K562 (cell line): ENCODE data around the gene HDAC5. TPM values are rescaled to one million over a fixed set of nuclear protein-coding genes. Genes with fewer than 3 reads are reported as not detected.

Source experiments
- CC2D1A ChIP-seq: fragments of 450-650 bp; IDR thresholded peaks from 2 replicates; pipeline ENCODE4 v1.6.1; 2017; ENCODE audit warnings: mild to moderate bottlenecking
- GABPA ChIP-seq: fragments of 200-800 bp; sonication (Bioruptor generic); conservative IDR thresholded peaks from 2 replicates; pipeline ENCODE4 v1.6.1; 2016; ENCODE audit warnings: low read depth, missing genetic modification characterization, missing compliant biosample characterization
- HDAC1 ChIP-seq, 2 experiments: fragments of 450-650 bp; IDR thresholded peaks; 2 replicates each; pipeline ENCODE4 v1.6.1; 2016 to 2017; ENCODE audit warnings: inconsistent platforms in 1 of 2, mild to moderate bottlenecking in 1 of 2, moderate library complexity in 1 of 2
- MED1 ChIP-seq: sonication (generic); formaldehyde crosslinking; IDR thresholded peaks from 2 replicates; pipeline ENCODE4 v1.8.1; 2023; ENCODE audit warnings: missing genetic modification reagents, borderline replicate concordance
- NCOR1 ChIP-seq: fragments of 450-650 bp; IDR thresholded peaks from 2 replicates; pipeline ENCODE4 v1.6.1; 2016; ENCODE audit warnings: mild to moderate bottlenecking, moderate library complexity
- YY1 ChIP-seq, 3 experiments: IDR thresholded peaks; 2 replicates each; pipeline ENCODE4 v1.6.1; 2011; ENCODE audit warnings: low read length in 2 of 3, mild to moderate bottlenecking in 2 of 3, moderate library complexity in 2 of 3, borderline replicate concordance in 1 of 3, control low read depth in 1 of 3, low read depth in 1 of 3; ENCODE audit not compliant: insufficient read depth in 3 of 3, insufficient replicate concordance in 2 of 3, control insufficient read depth in 1 of 3, insufficient read length in 1 of 3; ENCODE audit errors: extremely low read depth in 1 of 3
- ZEB2 ChIP-seq: fragments of 450-650 bp; IDR thresholded peaks from 2 replicates; pipeline ENCODE4 v1.6.1; 2016
- ZNF212 ChIP-seq: fragments of 450-650 bp; formaldehyde crosslinking; IDR thresholded peaks from 2 replicates; pipeline ENCODE4 v1.4.0; 2020; ENCODE audit warnings: mild to moderate bottlenecking
- ZNF431 ChIP-seq: sonication (generic); formaldehyde crosslinking; IDR thresholded peaks from 2 replicates; pipeline ENCODE4 v1.8.0; 2022; ENCODE audit warnings: mild to moderate bottlenecking, missing genetic modification reagents
- ZNF717 ChIP-seq: fragments of 250-450 bp; sonication (Bioruptor Pico); IDR thresholded peaks from 2 replicates; pipeline ENCODE4 v1.5.0; 2021
- polyA plus RNA-seq, 8 experiments: library from polyadenylated mRNA; depleted of rRNA in 4 of 8; stranded (reverse) in 5 of 8; unstranded in 3 of 8; fragments of >200 nt; fragmentation: Nextera tagmentation in 2 of 8; fragmentation: Illumina TruSeq in 1 of 8; extraction: Ambion mirVana in 2 of 8; extraction: Trizol in 1 of 8; gene quantifications; 2 replicates each; pipeline versions ENCODE4 v1.2.1 to v1.2.3, GENCODE V29; 2011 to 2014; ENCODE audit warnings: inconsistent platforms in 1 of 8, missing spikeins in 1 of 8
- total RNA-seq, 7 experiments: library from RNA; depleted of rRNA in 6 of 7; stranded (reverse); fragments of >200 nt in 6 of 7; fragmentation: Illumina TruSeq in 2 of 7; extraction: Trizol in 2 of 7; gene quantifications; 2 replicates each; pipeline versions ENCODE4 v1.2.1 to v1.2.3, GENCODE V29; 2011 to 2021; ENCODE audit warnings: low replicate concordance in 1 of 7
- TF ChIP-seq, protein P1 (sequence below): fragments of 250-450 bp; sonication (Bioruptor Pico); IDR thresholded peaks from 2 replicates; pipeline ENCODE4 v1.4.0; 2020; ENCODE audit warnings: mild to moderate bottlenecking, moderate library complexity
- TF ChIP-seq, protein P2 (sequence below): fragments of 450-650 bp; IDR thresholded peaks from 2 replicates; pipeline ENCODE4 v1.6.1; 2016
- TF ChIP-seq, protein P3 (sequence below): sonication (generic); formaldehyde crosslinking; IDR thresholded peaks from 2 replicates; pipeline ENCODE4 v1.8.1; 2023; ENCODE audit warnings: mild to moderate bottlenecking, missing genetic modification reagents
- TF ChIP-seq, protein P4 (sequence below): fragments of 200-800 bp; sonication (Bioruptor generic); IDR thresholded peaks from 2 replicates; pipeline ENCODE4 v1.6.1; 2016; ENCODE audit warnings: missing genetic modification characterization, missing compliant biosample characterization

The HDAC5 gene
- total and polyA plus RNA-seq, 9 of the 15 experiments (the other 6 are each of a cell fraction or from before 2014, with no cell fraction given) = 0.45 to 26.2 (median 16.4) TPM

DNA sequence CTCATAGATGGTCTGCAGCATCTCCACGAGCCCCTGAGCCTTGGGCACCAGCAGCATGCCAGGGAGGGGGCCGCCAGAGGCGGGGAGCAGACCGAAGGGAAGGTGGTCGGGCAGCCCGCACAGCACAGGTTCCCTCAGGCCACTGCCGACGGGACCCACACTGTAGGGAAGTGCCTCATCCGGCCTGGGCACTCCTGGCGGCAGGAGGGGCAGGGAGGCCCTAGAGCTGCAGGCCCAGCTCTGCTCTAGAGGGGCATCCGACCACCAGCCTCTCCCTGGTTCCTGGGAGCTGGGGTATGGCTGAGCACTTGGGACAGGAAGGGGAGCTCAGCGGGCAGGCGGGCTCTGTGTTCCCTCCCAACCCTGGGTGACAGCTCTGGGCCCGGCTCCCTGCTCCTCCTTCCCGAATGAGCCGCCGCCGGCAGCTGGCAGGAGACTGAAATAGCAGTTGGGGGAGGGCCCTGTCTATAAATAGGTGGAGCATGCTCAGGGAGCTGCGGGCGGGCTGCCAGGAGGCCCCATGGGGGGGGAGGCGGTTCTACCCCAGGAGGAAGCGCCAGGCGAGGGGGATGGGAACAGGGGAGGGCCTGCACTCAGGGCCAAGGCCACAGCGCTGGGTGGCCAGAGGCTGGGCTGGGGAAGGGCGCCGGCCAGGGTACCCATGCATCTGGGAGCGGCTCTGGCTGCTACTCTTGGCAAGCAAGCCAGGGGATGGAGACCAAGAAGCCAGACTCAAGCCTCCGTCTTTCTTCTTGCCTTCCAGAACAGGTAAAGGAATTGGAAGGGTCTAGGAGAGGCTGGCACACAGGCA, 12.4 kb downstream of the HDAC5 start (continued):
- TF ChIP-seq ZEB2 (no peak), HDAC1 (IDR thresholded peaks at IDR 0.05) (0 out of 4 replicates have a peak, but pooled peaks of 1 of the 2 experiments have one; percentile 29), YY1 (IDR thresholded peaks at IDR 0.05; ENCODE audit: borderline replicate concordance in 1 of 3, control insufficient read depth in 1 of 3, extremely low read depth in 1 of 3, insufficient read depth in 3 of 3, insufficient read length in 1 of 3, insufficient replicate concordance in 2 of 3, low read depth in 1 of 3, low read length in 2 of 3) (peak in 1 of 3 experiments; percentile 4), MED1 (CRISPR knock-in tag) (no peak), ZNF212 (no peak), ZNF431 (CRISPR knock-in tag) (no peak), ZNF717 (no peak), NCOR1 (peak; percentile 82), GABPA (no peak), CC2D1A (no peak)
- TF ChIP-seq, protein P1, sequence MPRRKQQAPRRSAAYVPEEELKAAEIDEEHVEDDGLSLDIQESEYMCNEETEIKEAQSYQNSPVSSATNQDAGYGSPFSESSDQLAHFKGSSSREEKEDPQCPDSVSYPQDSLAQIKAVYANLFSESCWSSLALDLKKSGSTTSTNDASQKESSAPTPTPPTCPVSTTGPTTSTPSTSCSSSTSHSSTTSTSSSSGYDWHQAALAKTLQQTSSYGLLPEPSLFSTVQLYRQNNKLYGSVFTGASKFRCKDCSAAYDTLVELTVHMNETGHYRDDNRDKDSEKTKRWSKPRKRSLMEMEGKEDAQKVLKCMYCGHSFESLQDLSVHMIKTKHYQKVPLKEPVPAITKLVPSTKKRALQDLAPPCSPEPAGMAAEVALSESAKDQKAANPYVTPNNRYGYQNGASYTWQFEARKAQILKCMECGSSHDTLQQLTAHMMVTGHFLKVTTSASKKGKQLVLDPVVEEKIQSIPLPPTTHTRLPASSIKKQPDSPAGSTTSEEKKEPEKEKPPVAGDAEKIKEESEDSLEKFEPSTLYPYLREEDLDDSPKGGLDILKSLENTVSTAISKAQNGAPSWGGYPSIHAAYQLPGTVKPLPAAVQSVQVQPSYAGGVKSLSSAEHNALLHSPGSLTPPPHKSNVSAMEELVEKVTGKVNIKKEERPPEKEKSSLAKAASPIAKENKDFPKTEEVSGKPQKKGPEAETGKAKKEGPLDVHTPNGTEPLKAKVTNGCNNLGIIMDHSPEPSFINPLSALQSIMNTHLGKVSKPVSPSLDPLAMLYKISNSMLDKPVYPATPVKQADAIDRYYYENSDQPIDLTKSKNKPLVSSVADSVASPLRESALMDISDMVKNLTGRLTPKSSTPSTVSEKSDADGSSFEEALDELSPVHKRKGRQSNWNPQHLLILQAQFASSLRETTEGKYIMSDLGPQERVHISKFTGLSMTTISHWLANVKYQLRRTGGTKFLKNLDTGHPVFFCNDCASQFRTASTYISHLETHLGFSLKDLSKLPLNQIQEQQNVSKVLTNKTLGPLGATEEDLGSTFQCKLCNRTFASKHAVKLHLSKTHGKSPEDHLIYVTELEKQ (CRISPR knock-in tag) = no peak
- TF ChIP-seq, protein P2, sequence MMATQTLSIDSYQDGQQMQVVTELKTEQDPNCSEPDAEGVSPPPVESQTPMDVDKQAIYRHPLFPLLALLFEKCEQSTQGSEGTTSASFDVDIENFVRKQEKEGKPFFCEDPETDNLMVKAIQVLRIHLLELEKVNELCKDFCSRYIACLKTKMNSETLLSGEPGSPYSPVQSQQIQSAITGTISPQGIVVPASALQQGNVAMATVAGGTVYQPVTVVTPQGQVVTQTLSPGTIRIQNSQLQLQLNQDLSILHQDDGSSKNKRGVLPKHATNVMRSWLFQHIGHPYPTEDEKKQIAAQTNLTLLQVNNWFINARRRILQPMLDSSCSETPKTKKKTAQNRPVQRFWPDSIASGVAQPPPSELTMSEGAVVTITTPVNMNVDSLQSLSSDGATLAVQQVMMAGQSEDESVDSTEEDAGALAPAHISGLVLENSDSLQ = peak; percentile 45
- TF ChIP-seq, protein P3, sequence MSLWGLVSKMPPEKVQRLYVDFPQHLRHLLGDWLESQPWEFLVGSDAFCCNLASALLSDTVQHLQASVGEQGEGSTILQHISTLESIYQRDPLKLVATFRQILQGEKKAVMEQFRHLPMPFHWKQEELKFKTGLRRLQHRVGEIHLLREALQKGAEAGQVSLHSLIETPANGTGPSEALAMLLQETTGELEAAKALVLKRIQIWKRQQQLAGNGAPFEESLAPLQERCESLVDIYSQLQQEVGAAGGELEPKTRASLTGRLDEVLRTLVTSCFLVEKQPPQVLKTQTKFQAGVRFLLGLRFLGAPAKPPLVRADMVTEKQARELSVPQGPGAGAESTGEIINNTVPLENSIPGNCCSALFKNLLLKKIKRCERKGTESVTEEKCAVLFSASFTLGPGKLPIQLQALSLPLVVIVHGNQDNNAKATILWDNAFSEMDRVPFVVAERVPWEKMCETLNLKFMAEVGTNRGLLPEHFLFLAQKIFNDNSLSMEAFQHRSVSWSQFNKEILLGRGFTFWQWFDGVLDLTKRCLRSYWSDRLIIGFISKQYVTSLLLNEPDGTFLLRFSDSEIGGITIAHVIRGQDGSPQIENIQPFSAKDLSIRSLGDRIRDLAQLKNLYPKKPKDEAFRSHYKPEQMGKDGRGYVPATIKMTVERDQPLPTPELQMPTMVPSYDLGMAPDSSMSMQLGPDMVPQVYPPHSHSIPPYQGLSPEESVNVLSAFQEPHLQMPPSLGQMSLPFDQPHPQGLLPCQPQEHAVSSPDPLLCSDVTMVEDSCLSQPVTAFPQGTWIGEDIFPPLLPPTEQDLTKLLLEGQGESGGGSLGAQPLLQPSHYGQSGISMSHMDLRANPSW = no peak
- TF ChIP-seq, protein P4, sequence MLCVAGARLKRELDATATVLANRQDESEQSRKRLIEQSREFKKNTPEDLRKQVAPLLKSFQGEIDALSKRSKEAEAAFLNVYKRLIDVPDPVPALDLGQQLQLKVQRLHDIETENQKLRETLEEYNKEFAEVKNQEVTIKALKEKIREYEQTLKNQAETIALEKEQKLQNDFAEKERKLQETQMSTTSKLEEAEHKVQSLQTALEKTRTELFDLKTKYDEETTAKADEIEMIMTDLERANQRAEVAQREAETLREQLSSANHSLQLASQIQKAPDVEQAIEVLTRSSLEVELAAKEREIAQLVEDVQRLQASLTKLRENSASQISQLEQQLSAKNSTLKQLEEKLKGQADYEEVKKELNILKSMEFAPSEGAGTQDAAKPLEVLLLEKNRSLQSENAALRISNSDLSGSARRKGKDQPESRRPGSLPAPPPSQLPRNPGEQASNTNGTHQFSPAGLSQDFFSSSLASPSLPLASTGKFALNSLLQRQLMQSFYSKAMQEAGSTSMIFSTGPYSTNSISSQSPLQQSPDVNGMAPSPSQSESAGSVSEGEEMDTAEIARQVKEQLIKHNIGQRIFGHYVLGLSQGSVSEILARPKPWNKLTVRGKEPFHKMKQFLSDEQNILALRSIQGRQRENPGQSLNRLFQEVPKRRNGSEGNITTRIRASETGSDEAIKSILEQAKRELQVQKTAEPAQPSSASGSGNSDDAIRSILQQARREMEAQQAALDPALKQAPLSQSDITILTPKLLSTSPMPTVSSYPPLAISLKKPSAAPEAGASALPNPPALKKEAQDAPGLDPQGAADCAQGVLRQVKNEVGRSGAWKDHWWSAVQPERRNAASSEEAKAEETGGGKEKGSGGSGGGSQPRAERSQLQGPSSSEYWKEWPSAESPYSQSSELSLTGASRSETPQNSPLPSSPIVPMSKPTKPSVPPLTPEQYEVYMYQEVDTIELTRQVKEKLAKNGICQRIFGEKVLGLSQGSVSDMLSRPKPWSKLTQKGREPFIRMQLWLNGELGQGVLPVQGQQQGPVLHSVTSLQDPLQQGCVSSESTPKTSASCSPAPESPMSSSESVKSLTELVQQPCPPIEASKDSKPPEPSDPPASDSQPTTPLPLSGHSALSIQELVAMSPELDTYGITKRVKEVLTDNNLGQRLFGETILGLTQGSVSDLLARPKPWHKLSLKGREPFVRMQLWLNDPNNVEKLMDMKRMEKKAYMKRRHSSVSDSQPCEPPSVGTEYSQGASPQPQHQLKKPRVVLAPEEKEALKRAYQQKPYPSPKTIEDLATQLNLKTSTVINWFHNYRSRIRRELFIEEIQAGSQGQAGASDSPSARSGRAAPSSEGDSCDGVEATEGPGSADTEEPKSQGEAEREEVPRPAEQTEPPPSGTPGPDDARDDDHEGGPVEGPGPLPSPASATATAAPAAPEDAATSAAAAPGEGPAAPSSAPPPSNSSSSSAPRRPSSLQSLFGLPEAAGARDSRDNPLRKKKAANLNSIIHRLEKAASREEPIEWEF (CRISPR knock-in tag) = no peak
